Measurements from ENCODE around the gene PGBD4.

The PGBD4 gene

DNA sequence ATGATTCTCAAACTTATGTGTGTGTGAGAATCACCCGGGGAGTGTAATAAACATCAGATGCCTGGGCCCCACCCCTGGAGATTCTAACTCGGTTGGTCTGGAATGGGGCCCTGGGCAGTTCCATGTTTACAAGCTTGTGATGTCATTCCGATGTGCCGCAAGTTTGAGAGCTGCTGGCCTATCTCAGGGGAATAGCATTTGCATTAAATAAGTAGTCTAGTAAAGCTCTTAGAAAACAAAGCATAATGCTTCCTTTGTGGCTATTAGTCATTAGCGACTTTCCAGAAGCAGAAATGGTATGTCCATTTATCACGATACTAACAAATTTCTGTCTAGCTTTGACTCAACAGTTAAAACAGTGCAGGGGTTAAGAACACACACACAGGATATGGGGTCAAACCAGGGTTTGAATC lies 20.9 kb downstream of the PGBD4 start:
- in situ Hi-C loops (cut with HindIII; ENCODE audit: low pct_unique_long_range_greater_than_20kb, low sequenced_read_pairs), result no loop called here
- TF ChIP-seq JUND (IDR thresholded peaks at IDR 0.05; ENCODE audit: low read depth), result no peak
- DNase-seq (ENCODE audit: low read depth in 1 of 2, low spot score in 1 of 2), result no peak

GRCh38 chr15:34124651-34125050 lies 22.8 kb downstream of the PGBD4 start:
- DNase-seq (ENCODE audit: low read depth in 1 of 2, low spot score in 1 of 2), result no peak
- in situ Hi-C loops (cut with HindIII; ENCODE audit: low pct_unique_long_range_greater_than_20kb, low sequenced_read_pairs), result no loop called here
- TF ChIP-seq JUND (IDR thresholded peaks at IDR 0.05; ENCODE audit: low read depth), result no peak

DNA sequence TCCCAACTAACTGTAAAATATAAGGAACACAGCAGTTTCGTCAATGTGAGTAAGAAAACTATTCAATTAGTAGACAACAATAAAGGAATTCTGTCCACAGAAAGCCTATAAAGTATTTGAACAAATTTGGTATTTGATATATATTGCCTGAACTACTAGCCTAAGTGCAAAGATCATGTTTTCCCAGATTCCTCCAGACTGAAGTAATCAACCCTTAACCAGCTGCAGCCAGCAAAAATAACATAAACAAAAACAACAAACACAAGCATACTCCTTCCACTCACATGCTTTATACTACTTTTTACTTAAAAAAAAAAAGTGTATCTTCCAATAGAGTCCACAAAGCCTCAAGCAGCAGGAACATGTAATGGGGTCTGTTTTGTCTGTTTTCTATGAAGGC lies 24.1 kb downstream of the PGBD4 start:
- no peak for TF ChIP-seq JUND (IDR thresholded peaks at IDR 0.05; ENCODE audit: low read depth)
- in situ Hi-C loops (cut with HindIII; ENCODE audit: low pct_unique_long_range_greater_than_20kb, low sequenced_read_pairs), result no loop called here

DNA sequence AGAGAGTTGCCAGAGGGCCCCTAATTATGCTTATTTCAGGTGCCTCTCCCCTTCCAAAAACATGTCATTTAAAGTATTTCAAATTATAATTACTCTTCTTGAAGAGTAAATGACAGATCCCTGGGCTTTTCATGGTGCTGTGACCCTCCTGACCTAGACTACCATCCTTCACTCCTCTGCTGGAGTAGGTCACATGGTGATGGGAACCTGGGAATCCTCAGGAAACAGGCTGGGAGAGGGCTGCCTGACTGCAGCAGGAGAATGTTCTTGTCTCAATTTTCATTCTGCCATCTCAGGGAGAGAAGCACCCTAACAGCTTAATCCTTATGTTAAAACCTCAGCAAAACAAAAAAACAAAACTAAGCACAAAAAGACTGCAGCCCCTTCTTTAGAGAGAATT lies 24.6 kb downstream of the PGBD4 start:
- DNase-seq (ENCODE audit: low read depth in 1 of 2, low spot score in 1 of 2), result no peak
- in situ Hi-C loops (cut with HindIII; ENCODE audit: low pct_unique_long_range_greater_than_20kb, low sequenced_read_pairs), result no loop called here
- TF ChIP-seq JUND (IDR thresholded peaks at IDR 0.05; ENCODE audit: low read depth), result no peak

More for the DNA sequence above, 24.1 kb downstream of the PGBD4 start:
- DNase-seq (ENCODE audit: low read depth in 1 of 2, low spot score in 1 of 2), result no peak

- no peak for DNase-seq (ENCODE audit: low read depth in 1 of 2, low spot score in 1 of 2)
- no peak for TF ChIP-seq JUND (IDR thresholded peaks at IDR 0.05; ENCODE audit: low read depth)
- in situ Hi-C loops (cut with HindIII; ENCODE audit: low pct_unique_long_range_greater_than_20kb, low sequenced_read_pairs), result no loop called here
These were observed 27.0 kb downstream of the PGBD4 start for GRCh38 chr15:34128898-34129297.

- in situ Hi-C loops (cut with HindIII; ENCODE audit: low pct_unique_long_range_greater_than_20kb, low sequenced_read_pairs), result no loop called here
- TF ChIP-seq JUND (IDR thresholded peaks at IDR 0.05; ENCODE audit: low read depth), result no peak
- DNase-seq (ENCODE audit: low read depth in 1 of 2, low spot score in 1 of 2), result no peak
These were observed 31.0 kb downstream of the PGBD4 start for GRCh38 chr15:34132881-34133280.

- in situ Hi-C loops (cut with HindIII; ENCODE audit: low pct_unique_long_range_greater_than_20kb, low sequenced_read_pairs), result no loop called here
- no peak for DNase-seq (ENCODE audit: low read depth in 1 of 2, low spot score in 1 of 2)
- TF ChIP-seq JUND (IDR thresholded peaks at IDR 0.05; ENCODE audit: low read depth), result no peak
These were observed 31.6 kb downstream of the PGBD4 start for GRCh38 chr15:34133511-34133910.

DNA sequence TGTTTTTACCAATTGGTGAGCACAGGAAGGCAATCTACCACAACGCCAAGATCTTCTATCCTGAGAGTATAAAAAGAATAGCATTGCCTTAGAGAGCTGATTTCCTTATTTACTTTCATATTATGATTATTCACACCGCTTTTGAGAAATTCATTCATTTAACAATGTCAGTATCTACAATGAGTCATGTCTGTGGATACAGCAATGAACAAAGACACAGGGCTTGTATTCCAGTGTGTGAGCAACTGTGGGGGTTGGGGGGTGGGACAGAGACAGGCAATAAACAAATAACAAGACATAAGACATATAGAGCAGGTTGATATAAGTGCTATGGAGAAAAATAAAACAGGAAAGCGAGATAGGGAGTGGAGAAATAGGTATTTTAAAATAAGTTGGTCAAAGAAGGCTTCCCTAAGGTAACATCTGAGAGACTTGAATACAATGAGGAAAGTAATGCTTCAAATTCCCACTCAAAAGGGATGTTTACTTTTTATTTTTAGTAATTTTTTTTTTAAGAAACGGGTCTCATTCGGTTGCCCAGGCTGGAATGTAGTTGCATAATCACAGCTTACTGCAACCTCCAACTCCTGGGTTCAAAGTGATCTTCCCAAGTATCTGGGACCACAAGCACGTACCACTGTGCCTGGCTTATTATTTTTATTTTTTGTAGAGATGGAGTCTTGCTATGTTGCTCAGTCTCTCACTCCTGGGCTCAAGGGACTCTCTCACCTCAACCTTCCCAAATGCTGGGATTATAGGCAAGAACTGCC lies 45.7 kb downstream of the PGBD4 start:
- no peak for DNase-seq (ENCODE audit: low read depth in 1 of 2, low spot score in 1 of 2)
- no peak for TF ChIP-seq JUND (IDR thresholded peaks at IDR 0.05; ENCODE audit: low read depth)
- in situ Hi-C loops (cut with HindIII; ENCODE audit: low pct_unique_long_range_greater_than_20kb, low sequenced_read_pairs), result no loop called here

DNA sequence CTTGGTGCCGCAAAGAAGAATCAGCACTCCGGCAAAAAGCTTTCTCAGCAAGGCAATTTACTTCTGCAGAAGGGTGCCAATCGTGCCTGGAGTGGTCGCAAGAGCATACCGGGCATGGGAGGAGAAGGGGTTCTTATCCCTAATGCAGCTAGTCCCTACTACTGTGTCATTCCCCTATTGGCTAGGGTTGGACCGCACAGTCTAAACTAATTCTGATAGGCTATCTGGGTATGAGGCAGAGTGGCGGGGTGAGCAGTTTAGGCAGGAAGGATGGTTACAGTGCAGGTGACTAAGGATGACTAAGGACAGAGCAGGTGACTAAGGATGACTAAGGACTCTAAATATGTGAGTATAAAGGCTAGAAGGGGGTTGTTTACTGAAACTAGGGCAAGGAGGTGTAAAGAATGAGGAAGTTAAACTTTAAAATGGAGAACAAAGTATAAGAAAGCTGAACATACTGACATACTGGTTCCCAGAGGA lies 52.9 kb downstream of the PGBD4 start:
- in situ Hi-C loops (cut with HindIII; ENCODE audit: low pct_unique_long_range_greater_than_20kb, low sequenced_read_pairs), result no loop called here
- no peak for DNase-seq (ENCODE audit: low read depth in 1 of 2, low spot score in 1 of 2)
- no peak for TF ChIP-seq JUND (IDR thresholded peaks at IDR 0.05; ENCODE audit: low read depth)

- no peak for DNase-seq (ENCODE audit: low read depth in 1 of 2, low spot score in 1 of 2)
- TF ChIP-seq JUND (IDR thresholded peaks at IDR 0.05; ENCODE audit: low read depth), result no peak
- in situ Hi-C loops (cut with HindIII; ENCODE audit: low pct_unique_long_range_greater_than_20kb, low sequenced_read_pairs), result no loop called here
These were observed 54.0 kb downstream of the PGBD4 start for GRCh38 chr15:34155859-34156258.
